HEK293 (cell line): ENCODE results near the gene PLD6.

Source experiments
- ZBTB6 ChIP-seq: fragments of 450-650 bp; formaldehyde crosslinking; IDR thresholded peaks from 2 replicates; pipeline ENCODE4 v1.5.1; 2017; ENCODE audit warnings: missing biosample characterization, missing genetic modification characterization
- TF ChIP-seq, protein P1 (sequence below): fragments of 450-650 bp; formaldehyde crosslinking; IDR thresholded peaks from 2 replicates; pipeline ENCODE4 v1.5.1; 2016; ENCODE audit warnings: missing biosample characterization, missing genetic modification characterization

DNA sequence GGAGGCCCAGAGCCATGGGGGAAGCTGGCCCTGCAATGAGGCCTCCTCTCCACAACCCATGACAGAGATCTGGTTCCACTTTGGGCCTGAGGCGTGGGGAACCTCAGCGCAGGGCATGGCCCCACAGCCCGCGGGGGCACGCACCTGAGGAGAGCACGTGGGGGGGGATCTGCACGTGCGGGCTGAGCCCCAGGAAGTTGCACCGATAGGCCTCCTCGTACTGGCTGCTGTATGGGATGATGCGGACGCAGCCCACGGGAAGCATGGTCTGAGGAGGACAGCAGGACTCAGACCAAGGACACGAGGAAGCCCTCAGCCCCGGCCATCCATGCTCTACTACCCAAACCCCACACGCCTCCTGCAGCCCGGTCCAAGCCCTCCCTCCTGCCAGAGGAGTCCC, 10.1 kb upstream of the PLD6 start:
- TF ChIP-seq, protein P1, sequence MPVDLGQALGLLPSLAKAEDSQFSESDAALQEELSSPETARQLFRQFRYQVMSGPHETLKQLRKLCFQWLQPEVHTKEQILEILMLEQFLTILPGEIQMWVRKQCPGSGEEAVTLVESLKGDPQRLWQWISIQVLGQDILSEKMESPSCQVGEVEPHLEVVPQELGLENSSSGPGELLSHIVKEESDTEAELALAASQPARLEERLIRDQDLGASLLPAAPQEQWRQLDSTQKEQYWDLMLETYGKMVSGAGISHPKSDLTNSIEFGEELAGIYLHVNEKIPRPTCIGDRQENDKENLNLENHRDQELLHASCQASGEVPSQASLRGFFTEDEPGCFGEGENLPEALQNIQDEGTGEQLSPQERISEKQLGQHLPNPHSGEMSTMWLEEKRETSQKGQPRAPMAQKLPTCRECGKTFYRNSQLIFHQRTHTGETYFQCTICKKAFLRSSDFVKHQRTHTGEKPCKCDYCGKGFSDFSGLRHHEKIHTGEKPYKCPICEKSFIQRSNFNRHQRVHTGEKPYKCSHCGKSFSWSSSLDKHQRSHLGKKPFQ (tag by site-specific recombination) = no peak
- TF ChIP-seq ZBTB6 = no peak
